Measurements from ENCODE around the gene PSAPL1. TPM values are rescaled to one million over a fixed set of nuclear protein-coding genes. Genes with fewer than 3 reads are reported as not detected.

Gene PSAPL1
- total and polyA plus RNA-seq, 9 of the 15 experiments (the other 6 are each of a cell fraction or from before 2014, with no cell fraction given), result not detected

DNA sequence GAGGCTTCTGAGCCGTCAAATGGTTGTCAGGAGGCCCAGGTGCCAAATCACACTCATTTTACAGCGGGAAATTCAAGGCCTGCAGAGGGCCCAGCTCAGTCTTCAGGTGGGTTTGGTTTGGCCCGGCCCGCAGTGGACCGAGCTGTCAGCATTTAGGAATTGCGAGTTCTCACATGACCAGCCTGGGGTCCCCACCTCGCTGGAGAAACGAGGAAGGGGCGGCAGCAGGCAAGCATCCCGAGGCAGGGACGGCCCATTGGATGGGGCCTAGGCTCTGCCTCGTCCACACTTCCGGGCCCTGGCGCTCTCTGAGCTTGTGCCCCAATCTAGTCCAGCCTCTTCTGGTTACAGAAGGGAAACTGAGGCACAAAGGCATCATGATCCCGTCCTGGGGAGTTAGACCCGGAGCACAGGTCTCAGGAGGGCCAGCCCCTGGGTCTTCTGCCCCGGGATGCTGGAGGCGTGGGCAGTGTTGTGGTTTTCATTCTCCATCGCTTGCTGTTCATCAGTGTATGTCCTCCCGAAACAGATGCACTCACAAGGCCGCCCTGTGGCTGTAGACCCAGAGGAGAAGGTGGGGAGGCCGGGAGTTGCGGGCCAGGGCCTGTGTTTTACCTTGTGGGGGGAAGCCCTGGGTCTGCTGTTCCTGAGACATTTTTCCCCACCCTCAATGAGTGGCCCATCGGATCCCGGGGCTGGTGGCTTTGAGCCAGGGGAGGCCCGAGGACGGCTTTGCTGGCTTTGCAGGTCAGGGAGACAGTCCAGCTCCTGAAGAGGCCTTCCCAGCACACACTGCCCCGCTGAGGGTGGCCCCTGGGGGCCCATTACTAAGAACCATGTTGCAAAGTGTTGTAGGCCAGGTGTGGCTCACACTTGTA is 8.9 kb downstream of the PSAPL1 start:
- CTCF ChIA-PET (ENCODE audit: low intra/inter-chr PET ratio), result no interaction called here
- TF ChIP-seq ZNF77 (CRISPR knock-in tag; IDR thresholded peaks at IDR 0.05), result no peak
- TF ChIP-seq BCLAF1 (IDR thresholded peaks at IDR 0.05; ENCODE audit: borderline replicate concordance in 1 of 2, control insufficient read depth in 1 of 2, low read depth in 2 of 2, low read length in 1 of 2), result no peak
- TF ChIP-seq ILK (tag; IDR thresholded peaks at IDR 0.05; ENCODE audit: borderline replicate concordance, low read depth), result no peak
- TF ChIP-seq, protein P1, sequence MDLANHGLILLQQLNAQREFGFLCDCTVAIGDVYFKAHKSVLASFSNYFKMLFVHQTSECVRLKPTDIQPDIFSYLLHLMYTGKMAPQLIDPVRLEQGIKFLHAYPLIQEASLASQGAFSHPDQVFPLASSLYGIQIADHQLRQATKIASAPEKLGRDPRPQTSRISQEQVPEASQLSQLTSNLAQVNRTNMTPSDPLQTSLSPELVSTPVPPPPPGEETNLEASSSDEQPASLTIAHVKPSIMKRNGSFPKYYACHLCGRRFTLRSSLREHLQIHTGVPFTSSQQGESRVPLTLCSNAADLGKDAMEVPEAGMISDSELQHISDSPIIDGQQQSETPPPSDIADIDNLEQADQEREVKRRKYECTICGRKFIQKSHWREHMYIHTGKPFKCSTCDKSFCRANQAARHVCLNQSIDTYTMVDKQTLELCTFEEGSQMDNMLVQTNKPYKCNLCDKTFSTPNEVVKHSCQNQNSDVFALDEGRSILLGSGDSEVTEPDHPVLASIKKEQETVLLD (IDR thresholded peaks at IDR 0.05), result no peak
- no peak for TF ChIP-seq NFXL1 (CRISPR knock-in tag; IDR thresholded peaks at IDR 0.05)
- TF ChIP-seq, protein P2, sequence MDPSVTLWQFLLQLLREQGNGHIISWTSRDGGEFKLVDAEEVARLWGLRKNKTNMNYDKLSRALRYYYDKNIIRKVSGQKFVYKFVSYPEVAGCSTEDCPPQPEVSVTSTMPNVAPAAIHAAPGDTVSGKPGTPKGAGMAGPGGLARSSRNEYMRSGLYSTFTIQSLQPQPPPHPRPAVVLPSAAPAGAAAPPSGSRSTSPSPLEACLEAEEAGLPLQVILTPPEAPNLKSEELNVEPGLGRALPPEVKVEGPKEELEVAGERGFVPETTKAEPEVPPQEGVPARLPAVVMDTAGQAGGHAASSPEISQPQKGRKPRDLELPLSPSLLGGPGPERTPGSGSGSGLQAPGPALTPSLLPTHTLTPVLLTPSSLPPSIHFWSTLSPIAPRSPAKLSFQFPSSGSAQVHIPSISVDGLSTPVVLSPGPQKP (CRISPR knock-in tag; IDR thresholded peaks at IDR 0.05), result no peak
- no peak for TF ChIP-seq SMARCE1 (IDR thresholded peaks at IDR 0.05)
- TF ChIP-seq HES1 (IDR thresholded peaks at IDR 0.05; ENCODE audit: low read depth), result no peak
- TF ChIP-seq KDM4B (IDR thresholded peaks at IDR 0.05; ENCODE audit: borderline replicate concordance in 2 of 2, low read depth in 1 of 2), result no peak
- TF ChIP-seq, protein P3, sequence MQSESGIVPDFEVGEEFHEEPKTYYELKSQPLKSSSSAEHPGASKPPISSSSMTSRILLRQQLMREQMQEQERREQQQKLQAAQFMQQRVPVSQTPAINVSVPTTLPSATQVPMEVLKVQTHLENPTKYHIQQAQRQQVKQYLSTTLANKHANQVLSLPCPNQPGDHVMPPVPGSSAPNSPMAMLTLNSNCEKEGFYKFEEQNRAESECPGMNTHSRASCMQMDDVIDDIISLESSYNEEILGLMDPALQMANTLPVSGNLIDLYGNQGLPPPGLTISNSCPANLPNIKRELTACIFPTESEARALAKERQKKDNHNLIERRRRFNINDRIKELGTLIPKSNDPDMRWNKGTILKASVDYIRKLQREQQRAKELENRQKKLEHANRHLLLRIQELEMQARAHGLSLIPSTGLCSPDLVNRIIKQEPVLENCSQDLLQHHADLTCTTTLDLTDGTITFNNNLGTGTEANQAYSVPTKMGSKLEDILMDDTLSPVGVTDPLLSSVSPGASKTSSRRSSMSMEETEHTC (IDR thresholded peaks at IDR 0.05), result no peak
- no peak for TF ChIP-seq LARP7 (IDR thresholded peaks at IDR 0.05)

More for the DNA sequence above, 8.9 kb downstream of the PSAPL1 start:
- no peaks in the 10 kb centered on the region for H3K9me1 ChIP-seq (ENCODE audit: control insufficient read depth, insufficient read depth, low read length)
- H3K9me3 ChIP-seq (replicated peaks; ENCODE audit: control insufficient read depth, insufficient read depth, low read depth, low read length), result no peaks in the 10 kb centered on the region
- DNase-seq (ENCODE audit: extremely low read depth in 1 of 4, low spot score in 3 of 4) (no peak), FAIRE-seq (no peak), ATAC-seq (no peak)
- intact Hi-C loops (cut with micrococcal nuclease) (no loop called here), in situ Hi-C loops (cut with MboI) (no loop called here)
- H2AFZ ChIP-seq (ENCODE audit: low read depth, low read length), result no peak overlapping the region
- H3K36me3 ChIP-seq (ENCODE audit: control insufficient read depth, insufficient read depth, low read length), result no peaks in the 10 kb centered on the region
- H3K79me2 ChIP-seq (ENCODE audit: control insufficient read depth, insufficient read depth, low read length), result no peaks in the 10 kb centered on the region
- H3K4me3 ChIP-seq, result no peak overlapping the region
- no peak overlapping the region; a peak in 1 of 4 replicates for H3K9ac ChIP-seq (ENCODE audit: insufficient read depth in 1 of 2, low read depth in 2 of 2, low read length in 2 of 2)
- peaks cover 4% of the 10 kb centered on the region; the same call in 1 of the 2 replicates for H4K20me1 ChIP-seq (replicated peaks; ENCODE audit: control insufficient read depth, insufficient read depth, low read length)
- no peaks in the 10 kb centered on the region for H3K4me1 ChIP-seq (replicated peaks in 1 of 2; ENCODE audit: control insufficient read depth in 2 of 2, insufficient read depth in 2 of 2, low read length in 2 of 2)
- POLR2A ChIA-PET, result interaction anchor here (1.0 kb wide), 1 partner anchor 18 kb away, joined by 3 read pairs; no protein-coding TSS in a partner anchor
- H3K4me2 ChIP-seq (ENCODE audit: insufficient read depth, low read length), result no peak overlapping the region
- H3K27ac ChIP-seq (ENCODE audit: extremely low read depth, low read depth, low read length), result no peak overlapping the region
- under 1% methylated on average over 25 of the region's 28 CpGs for WGBS (ENCODE audit: insufficient coverage, low coverage, missing lambda C conversion rate)
- peaks cover 0 to 68% of the 10 kb centered on the region in 2 experiments; a peak in 3 of 5 replicates for H3K27me3 ChIP-seq (ENCODE audit: control insufficient read depth in 2 of 2, insufficient read depth in 2 of 2, low read length in 2 of 2)
- BruUV-seq (replicated peaks), result no TSS peak
